ENCODE results near the gene C11orf68.

The C11orf68 gene

DNA sequence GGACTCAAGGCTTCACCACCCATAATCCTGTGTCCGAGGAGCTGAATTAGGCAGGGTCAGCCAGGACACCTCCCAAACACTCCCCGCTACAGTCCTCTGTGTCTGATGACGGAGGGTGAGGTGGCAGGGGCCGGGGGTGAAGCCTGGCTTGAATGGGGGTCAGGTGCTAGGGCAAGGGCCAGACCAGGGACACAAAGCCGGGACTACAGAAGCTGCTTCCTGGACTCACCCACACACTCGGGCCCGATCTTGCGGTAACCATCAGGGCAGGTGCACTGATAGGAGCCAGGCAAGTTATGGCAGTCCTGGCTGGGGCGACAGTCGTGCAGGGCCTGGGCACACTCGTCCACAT lies 48.6 kb downstream of the C11orf68 start:
- FAIRE-seq = no peak

DNA sequence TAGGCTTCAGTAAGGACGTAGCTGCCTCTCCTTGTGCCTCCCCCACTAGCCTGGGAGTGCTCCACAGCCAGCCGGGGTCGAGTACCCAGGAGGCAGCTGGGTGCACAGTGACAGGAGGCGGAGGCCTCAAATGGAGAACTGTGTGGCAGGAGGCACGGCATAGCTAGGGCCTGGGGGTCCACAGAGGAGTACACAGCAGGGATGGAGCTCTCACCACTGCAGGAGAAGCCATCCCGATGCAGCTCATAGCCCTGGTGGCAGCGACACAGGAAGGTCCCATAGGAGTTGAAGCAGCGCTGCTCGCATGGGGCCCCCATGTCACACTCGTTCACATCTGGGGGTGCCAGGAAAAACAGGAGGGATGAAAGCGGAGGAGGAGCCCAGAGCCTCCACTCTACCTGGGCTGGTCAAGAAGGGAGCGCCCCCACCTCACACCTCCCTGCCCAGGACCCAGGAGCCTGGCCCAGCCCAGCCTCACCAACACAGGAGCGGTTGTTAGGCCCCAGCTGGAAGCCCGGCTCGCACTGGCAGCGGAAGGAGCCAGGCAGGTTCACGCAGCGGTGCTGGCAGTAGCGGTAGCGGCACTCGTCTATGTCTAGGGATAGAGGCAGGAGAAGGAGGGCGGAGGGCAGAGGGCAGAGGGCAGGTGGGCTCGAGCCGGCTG lies 49.1 kb downstream of the C11orf68 start:
- FAIRE-seq = no peak

DNA sequence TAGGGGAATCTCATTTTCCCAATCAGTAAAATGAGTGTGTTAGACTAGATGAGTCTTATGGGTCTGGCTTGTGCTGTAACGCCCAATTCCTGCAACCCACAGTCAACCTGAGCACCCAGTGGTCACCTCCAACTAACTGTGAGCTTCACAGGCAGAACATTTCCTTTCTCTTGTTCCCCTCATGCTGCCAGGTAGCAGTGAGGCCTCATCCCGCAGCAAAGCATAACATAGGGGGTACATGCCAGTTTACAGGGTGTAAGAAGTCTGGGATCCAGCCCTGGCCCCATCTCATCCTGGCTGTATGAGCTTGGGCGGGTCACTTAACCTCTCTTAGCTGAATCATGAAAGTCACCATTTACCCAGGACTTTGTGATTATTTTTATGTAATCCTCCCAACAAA lies 50.0 kb downstream of the C11orf68 start:
- FAIRE-seq = no peak

DNA sequence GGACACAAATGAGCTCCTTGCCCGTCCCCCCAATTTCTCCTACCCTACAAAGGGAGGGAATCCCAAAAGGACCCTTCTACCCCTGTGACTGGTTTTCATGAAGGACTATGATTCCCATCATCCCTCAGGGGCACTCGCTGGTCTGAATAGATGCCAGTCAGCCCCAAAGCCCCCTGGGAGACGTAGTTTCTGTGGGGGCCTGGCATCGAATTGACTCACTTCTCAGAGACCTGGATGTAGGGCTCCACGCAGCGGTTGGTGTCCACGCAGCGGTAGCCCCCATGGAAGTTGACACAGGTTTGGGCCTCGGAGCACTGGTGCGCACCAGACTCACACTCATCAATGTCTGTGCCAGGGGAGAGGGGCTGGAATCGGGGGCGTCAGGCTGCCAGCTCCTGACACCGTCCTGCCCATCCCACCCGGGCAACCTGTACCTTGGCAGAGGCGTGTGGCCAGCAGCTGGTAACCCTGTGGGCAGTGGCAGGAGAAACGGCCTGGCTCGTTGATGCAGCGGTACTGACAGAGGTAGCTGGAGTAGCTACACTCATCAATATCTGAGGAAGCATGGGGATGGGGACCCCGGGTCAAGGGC lies 50.7 kb downstream of the C11orf68 start:
- no peak for FAIRE-seq

DNA sequence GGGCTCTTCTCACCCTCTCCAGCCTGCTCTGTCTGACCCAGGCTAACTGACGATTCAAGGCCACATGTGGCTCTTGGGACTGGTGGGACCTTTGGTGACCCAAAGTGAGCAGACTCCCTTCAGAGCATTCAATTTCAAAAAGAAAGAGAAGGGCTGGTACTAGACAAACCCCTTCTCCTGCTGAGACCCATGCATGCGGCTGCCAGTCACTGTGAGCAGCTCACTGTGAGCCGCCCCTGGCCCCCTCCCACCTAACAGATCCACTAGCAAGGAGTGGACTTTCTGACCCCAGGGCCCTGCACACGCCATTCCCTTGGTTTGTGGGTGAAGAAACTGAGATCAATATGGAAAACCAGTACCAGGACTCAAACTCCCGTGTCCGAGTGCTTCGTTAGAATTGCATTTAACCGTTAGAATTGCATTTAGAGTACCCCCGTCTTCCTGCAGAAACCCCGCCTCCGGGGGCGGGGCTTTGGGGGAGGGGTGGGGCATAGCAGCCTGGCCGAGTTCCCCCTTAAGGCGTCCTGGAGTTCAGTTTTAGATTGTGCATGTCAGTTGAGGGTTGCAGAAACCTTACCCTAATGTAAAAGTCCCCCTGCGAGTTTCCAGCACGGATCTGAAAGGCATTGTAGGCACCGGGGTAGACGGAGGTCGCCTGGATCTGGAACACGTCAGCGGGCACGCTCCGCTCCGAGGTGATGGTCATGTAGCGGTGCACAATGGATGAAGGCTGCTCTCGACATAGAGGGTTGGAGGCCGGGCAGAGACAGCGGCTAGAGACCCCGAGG lies 51.4 kb downstream of the C11orf68 start:
- FAIRE-seq = no peak

Measured in G401.6 (cell line).